ENCODE measurements around the gene KAZN. TPM values are rescaled to one million over a fixed set of nuclear protein-coding genes. Genes with fewer than 3 reads are reported as not detected.

Gene KAZN
- total RNA-seq, 1 donor from 2014 or later, result 33.5 TPM

GRCh38 chr1:14896381-14897079 lies 298.0 kb downstream of the KAZN start:
- DNase-seq (no peak), ATAC-seq (no peak)
- no peaks in the 10 kb centered on the region for H3K4me1 ChIP-seq
- H3K36me3 ChIP-seq, result no peaks in the 10 kb centered on the region
- no peaks in the 10 kb centered on the region for H3K9me3 ChIP-seq
- TF ChIP-seq CTCF (IDR thresholded peaks at IDR 0.05), result no peak
- no peaks in the 10 kb centered on the region for H3K27me3 ChIP-seq
- intact Hi-C loops (cut with DNase I), result no loop called here
- H3K4me3 ChIP-seq, result no peak overlapping the region
- H3K27ac ChIP-seq, result no peak overlapping the region

GRCh38 chr1:14897080-14897449 lies 298.6 kb downstream of the KAZN start:
- H3K4me3 ChIP-seq, result no peak overlapping the region
- intact Hi-C loops (cut with DNase I), result no loop called here
- peak; percentile 25 for ATAC-seq
- DNase-seq, result no peak
- no peaks in the 10 kb centered on the region for H3K4me1 ChIP-seq
- H3K36me3 ChIP-seq, result no peaks in the 10 kb centered on the region
- H3K27me3 ChIP-seq, result no peaks in the 10 kb centered on the region
- no peaks in the 10 kb centered on the region for H3K9me3 ChIP-seq
- TF ChIP-seq CTCF (IDR thresholded peaks at IDR 0.05), result no peak
- H3K27ac ChIP-seq, result no peak overlapping the region

- DNase-seq (no peak), ATAC-seq (no peak)
- no peak overlapping the region for H3K4me3 ChIP-seq
- no peak overlapping the region for H3K27ac ChIP-seq
- no peaks in the 10 kb centered on the region for H3K9me3 ChIP-seq
- TF ChIP-seq CTCF (IDR thresholded peaks at IDR 0.05), result no peak
- intact Hi-C loops (cut with DNase I), result no loop called here
- H3K4me1 ChIP-seq, result no peaks in the 10 kb centered on the region
- H3K27me3 ChIP-seq, result no peaks in the 10 kb centered on the region
- H3K36me3 ChIP-seq, result no peaks in the 10 kb centered on the region
Observed at GRCh38 chr1:14897547-14897946, 299.1 kb downstream of the KAZN start.

- DNase-seq (no peak), ATAC-seq (no peak)
- Histone ChIP-seq H3K27ac (no peak overlapping the region), H3K4me3 (no peak overlapping the region), H3K9me3 (no peaks in the 10 kb centered on the region), H3K4me1 (no peaks in the 10 kb centered on the region), H3K27me3 (no peaks in the 10 kb centered on the region), H3K36me3 (no peaks in the 10 kb centered on the region)
- intact Hi-C loops (cut with DNase I), result no loop called here
- no peak for TF ChIP-seq CTCF (IDR thresholded peaks at IDR 0.05)
Observed at GRCh38 chr1:14897997-14898645, 299.6 kb downstream of the KAZN start.

GRCh38 chr1:14899686-14900085 lies 301.2 kb downstream of the KAZN start:
- Histone ChIP-seq H3K27me3 (no peaks in the 10 kb centered on the region), H3K36me3 (no peaks in the 10 kb centered on the region), H3K27ac (no peak overlapping the region), H3K4me3 (no peak overlapping the region), H3K9me3 (no peaks in the 10 kb centered on the region), H3K4me1 (no peaks in the 10 kb centered on the region)
- no peak for DNase-seq
- no peak for ATAC-seq
- TF ChIP-seq CTCF (IDR thresholded peaks at IDR 0.05), result no peak
- intact Hi-C loops (cut with DNase I), result no loop called here

Data from upper lobe of right lung (tissue), 1 donor.